Endothelial cell of umbilical vein (primary cell): ENCODE results near the gene ASZ1.

Source experiments
- EZH2 ChIP-seq: IDR thresholded peaks from 2 replicates; pipeline ENCODE4 v1.6.1; 2012; ENCODE audit warnings: borderline replicate concordance, low read depth, mild to moderate bottlenecking, moderate library complexity, low read length, inconsistent platforms; ENCODE audit not compliant: severe bottlenecking
- JUN ChIP-seq: IDR thresholded peaks from 2 replicates; pipeline ENCODE4 v1.6.1; 2011; ENCODE audit warnings: borderline replicate concordance, low read depth; ENCODE audit not compliant: insufficient read length, insufficient read depth
- TF ChIP-seq, protein P1 (sequence below), 2 donors: IDR thresholded peaks; 1 replicate in 1 of 2; 2 replicates in 1 of 2; pipeline ENCODE4 v1.5.1; 2011; ENCODE audit warnings: low read length in 2 of 2, mild to moderate bottlenecking in 2 of 2, moderate library complexity in 2 of 2, control low read depth in 1 of 2, inconsistent platforms in 1 of 2, low read depth in 1 of 2; ENCODE audit not compliant: insufficient read depth in 1 of 2; ENCODE audit errors: extremely low read depth in 1 of 2

- TF ChIP-seq, protein P1, sequence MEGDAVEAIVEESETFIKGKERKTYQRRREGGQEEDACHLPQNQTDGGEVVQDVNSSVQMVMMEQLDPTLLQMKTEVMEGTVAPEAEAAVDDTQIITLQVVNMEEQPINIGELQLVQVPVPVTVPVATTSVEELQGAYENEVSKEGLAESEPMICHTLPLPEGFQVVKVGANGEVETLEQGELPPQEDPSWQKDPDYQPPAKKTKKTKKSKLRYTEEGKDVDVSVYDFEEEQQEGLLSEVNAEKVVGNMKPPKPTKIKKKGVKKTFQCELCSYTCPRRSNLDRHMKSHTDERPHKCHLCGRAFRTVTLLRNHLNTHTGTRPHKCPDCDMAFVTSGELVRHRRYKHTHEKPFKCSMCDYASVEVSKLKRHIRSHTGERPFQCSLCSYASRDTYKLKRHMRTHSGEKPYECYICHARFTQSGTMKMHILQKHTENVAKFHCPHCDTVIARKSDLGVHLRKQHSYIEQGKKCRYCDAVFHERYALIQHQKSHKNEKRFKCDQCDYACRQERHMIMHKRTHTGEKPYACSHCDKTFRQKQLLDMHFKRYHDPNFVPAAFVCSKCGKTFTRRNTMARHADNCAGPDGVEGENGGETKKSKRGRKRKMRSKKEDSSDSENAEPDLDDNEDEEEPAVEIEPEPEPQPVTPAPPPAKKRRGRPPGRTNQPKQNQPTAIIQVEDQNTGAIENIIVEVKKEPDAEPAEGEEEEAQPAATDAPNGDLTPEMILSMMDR (IDR thresholded peaks at IDR 0.05; ENCODE audit: extremely low read depth in 1 of 2, insufficient read depth in 1 of 2, low read depth in 1 of 2, low read length in 2 of 2): no peak
- no peak for TF ChIP-seq EZH2
- no peak for TF ChIP-seq JUN
Measured at GRCh38 chr7:117347962-117348672, 79.2 kb downstream of the ASZ1 start.
